ENCODE results near the gene ARAP2. TPM values are rescaled to one million over a fixed set of nuclear protein-coding genes. Genes with fewer than 3 reads are reported as not detected.

Gene ARAP2
- total and polyA plus RNA-seq, 2 experiments from 2014 or later: 0.70 to 2.6 TPM

- DNase-seq (ENCODE audit: low read depth in 1 of 2, low spot score in 1 of 2): no peak
- Histone ChIP-seq H3K4me3 (no peak overlapping the region), H3K36me3 (no peaks in the 10 kb centered on the region), H3K4me1 (ENCODE audit: low read depth) (no peaks in the 10 kb centered on the region), H3K27ac (no peak overlapping the region), H3K9me3 (ENCODE audit: low read depth) (no peaks in the 10 kb centered on the region), H3K27me3 (no peaks in the 10 kb centered on the region)
- TF ChIP-seq CTCF (IDR thresholded peaks at IDR 0.05; ENCODE audit: low read depth, low read length): no peak
Observed at GRCh38 chr4:36041340-36041739, 203.0 kb downstream of the ARAP2 start.

- H3K4me3 ChIP-seq: no peak overlapping the region
- H3K27me3 ChIP-seq: no peaks in the 10 kb centered on the region
- H3K36me3 ChIP-seq: no peaks in the 10 kb centered on the region
- no peaks in the 10 kb centered on the region for H3K9me3 ChIP-seq (ENCODE audit: low read depth)
- no peaks in the 10 kb centered on the region for H3K4me1 ChIP-seq (ENCODE audit: low read depth)
- DNase-seq (ENCODE audit: low read depth in 1 of 2, low spot score in 1 of 2): no peak
- TF ChIP-seq CTCF (IDR thresholded peaks at IDR 0.05; ENCODE audit: low read depth, low read length): no peak
- H3K27ac ChIP-seq: no peak overlapping the region
Observed at GRCh38 chr4:36039026-36039425, 205.3 kb downstream of the ARAP2 start.

- Histone ChIP-seq H3K36me3 (no peaks in the 10 kb centered on the region), H3K27ac (no peak overlapping the region), H3K4me1 (ENCODE audit: low read depth) (no peaks in the 10 kb centered on the region), H3K27me3 (no peaks in the 10 kb centered on the region), H3K4me3 (no peak overlapping the region), H3K9me3 (ENCODE audit: low read depth) (no peaks in the 10 kb centered on the region)
- no peak for DNase-seq (ENCODE audit: low read depth in 1 of 2, low spot score in 1 of 2)
- no peak for TF ChIP-seq CTCF (IDR thresholded peaks at IDR 0.05; ENCODE audit: low read depth, low read length)
Observed at GRCh38 chr4:36038491-36038890, 205.8 kb downstream of the ARAP2 start.

- Histone ChIP-seq H3K9me3 (ENCODE audit: low read depth) (no peaks in the 10 kb centered on the region), H3K4me3 (no peak overlapping the region), H3K36me3 (no peaks in the 10 kb centered on the region), H3K27ac (no peak overlapping the region), H3K4me1 (ENCODE audit: low read depth) (no peaks in the 10 kb centered on the region), H3K27me3 (no peaks in the 10 kb centered on the region)
- no peak for DNase-seq (ENCODE audit: low read depth in 1 of 2, low spot score in 1 of 2)
- TF ChIP-seq CTCF (IDR thresholded peaks at IDR 0.05; ENCODE audit: low read depth, low read length): no peak
Observed at GRCh38 chr4:36037127-36037526, 207.2 kb downstream of the ARAP2 start.

- no peak for TF ChIP-seq CTCF (IDR thresholded peaks at IDR 0.05; ENCODE audit: low read depth, low read length)
- Histone ChIP-seq H3K36me3 (no peaks in the 10 kb centered on the region), H3K9me3 (ENCODE audit: low read depth) (no peaks in the 10 kb centered on the region), H3K27me3 (no peaks in the 10 kb centered on the region), H3K27ac (no peak overlapping the region), H3K4me1 (ENCODE audit: low read depth) (no peaks in the 10 kb centered on the region), H3K4me3 (no peak overlapping the region)
- DNase-seq (ENCODE audit: low read depth in 1 of 2, low spot score in 1 of 2): no peak
Observed at GRCh38 chr4:36029951-36030350, 214.4 kb downstream of the ARAP2 start.

- H3K9me3 ChIP-seq (ENCODE audit: low read depth): no peaks in the 10 kb centered on the region
- H3K4me1 ChIP-seq (ENCODE audit: low read depth): no peaks in the 10 kb centered on the region
- H3K27ac ChIP-seq: no peak overlapping the region
- no peaks in the 10 kb centered on the region for H3K36me3 ChIP-seq
- no peaks in the 10 kb centered on the region for H3K27me3 ChIP-seq
- TF ChIP-seq CTCF (IDR thresholded peaks at IDR 0.05; ENCODE audit: low read depth, low read length): no peak
- no peak for DNase-seq (ENCODE audit: low read depth in 1 of 2, low spot score in 1 of 2)
- H3K4me3 ChIP-seq: no peak overlapping the region
Observed at GRCh38 chr4:36027203-36027602, 217.1 kb downstream of the ARAP2 start.

All from cardiac muscle cell (in vitro differentiated cells and primary cell).